ENCODE results near the gene AFG3L2. TPM values are rescaled to one million over a fixed set of nuclear protein-coding genes. Genes with fewer than 3 reads are reported as not detected.
"Not testable (repeated sequence)": the region's sequence is repeated elsewhere in the genome, so short reads cannot be mapped to it uniquely, and the experiment has no call there.

AFG3L2 gene
- total RNA-seq, 1 donor from 2014 or later, result 51.7 TPM

- Histone ChIP-seq H3K27me3 (no peaks in the 10 kb centered on the region), H3K4me1 (peaks cover 34% of the 10 kb centered on the region), H3K79me2 (ENCODE audit: low read depth) (no peaks in the 10 kb centered on the region), H3K4me3 (no peak overlapping the region), H3K36me3 (no peaks in the 10 kb centered on the region), H2AFZ (replicated peaks) (no peak overlapping the region), H3F3A (ENCODE audit: low read depth) (peaks cover 41% of the 10 kb centered on the region), H3K9me3 (ENCODE audit: low read depth) (no peaks in the 10 kb centered on the region), H3K4me2 (peak overlapping the region; percentile 66), H4K20me1 (ENCODE audit: low read depth) (peaks cover 5% of the 10 kb centered on the region), H3K27ac (peak overlapping the region; percentile 57), H3K9ac (no peak overlapping the region)
- peak; percentile 86 for DNase-seq (ENCODE audit: low spot score)
- peaks cover 13% of the 10 kb centered on the region for H3K27me3 Mint-ChIP-seq (ENCODE audit: insufficient read depth, low read depth)
- no peaks in the 10 kb centered on the region for H3K9me3 Mint-ChIP-seq
- TF ChIP-seq CTCF (IDR thresholded peaks at IDR 0.05) (no peak), EZH2phosphoT487 (IDR thresholded peaks at IDR 0.05) (no peak), EZH2 (IDR thresholded peaks at IDR 0.05) (no peak)
- peaks cover 38% of the 10 kb centered on the region for H3K4me1 Mint-ChIP-seq
- H3K27ac Mint-ChIP-seq, result peak overlapping the region; percentile 16
- H3K4me3 Mint-ChIP-seq, result no peak overlapping the region
- H3K36me3 Mint-ChIP-seq, result peaks cover 5% of the 10 kb centered on the region
Measured at GRCh38 chr18:12417687-12418086, 40.7 kb upstream of the AFG3L2 start.

GRCh38 chr18:12416098-12416729, 39.2 kb upstream of the AFG3L2 start:
- no peaks in the 10 kb centered on the region for H3K36me3 ChIP-seq
- H3K27ac ChIP-seq, result no peak overlapping the region
- H3K9me3 ChIP-seq (ENCODE audit: low read depth), result no peaks in the 10 kb centered on the region
- H2AFZ ChIP-seq (replicated peaks), result no peak overlapping the region
- Mint-ChIP-seq H3K9me3 (no peaks in the 10 kb centered on the region), H3K4me1 (peaks cover 39% of the 10 kb centered on the region), H3K27ac (no peak overlapping the region), H3K36me3 (peaks cover 6% of the 10 kb centered on the region), H3K27me3 (ENCODE audit: insufficient read depth, low read depth) (peaks cover 12% of the 10 kb centered on the region), H3K4me3 (no peak overlapping the region)
- peaks cover 5% of the 10 kb centered on the region for H4K20me1 ChIP-seq (ENCODE audit: low read depth)
- no peak for TF ChIP-seq EZH2phosphoT487 (IDR thresholded peaks at IDR 0.05)
- TF ChIP-seq EZH2 (IDR thresholded peaks at IDR 0.05), result no peak
- TF ChIP-seq CTCF (IDR thresholded peaks at IDR 0.05), result no peak
- peaks cover 28% of the 10 kb centered on the region for H3K4me1 ChIP-seq
- H3K9ac ChIP-seq, result no peak overlapping the region
- H3K79me2 ChIP-seq (ENCODE audit: low read depth), result no peaks in the 10 kb centered on the region
- no peak overlapping the region for H3K4me3 ChIP-seq
- no peak for DNase-seq (ENCODE audit: low spot score)
- peaks cover 35% of the 10 kb centered on the region for H3F3A ChIP-seq (ENCODE audit: low read depth)
- no peak overlapping the region for H3K4me2 ChIP-seq
- no peaks in the 10 kb centered on the region for H3K27me3 ChIP-seq

GRCh38 chr18:12411456-12411855, 34.4 kb upstream of the AFG3L2 start:
- Histone ChIP-seq H4K20me1 (ENCODE audit: low read depth) (no peaks in the 10 kb centered on the region), H3K36me3 (no peaks in the 10 kb centered on the region), H3K27ac (no peak overlapping the region), H2AFZ (replicated peaks) (no peak overlapping the region), H3K9ac (no peak overlapping the region), H3K4me3 (no peak overlapping the region), H3K27me3 (peaks cover 11% of the 10 kb centered on the region), H3K4me2 (no peak overlapping the region), H3K4me1 (peaks cover 10% of the 10 kb centered on the region), H3K9me3 (ENCODE audit: low read depth) (no peaks in the 10 kb centered on the region), H3K79me2 (ENCODE audit: low read depth) (peaks cover 3% of the 10 kb centered on the region), H3F3A (ENCODE audit: low read depth) (peaks cover 19% of the 10 kb centered on the region)
- DNase-seq (ENCODE audit: low spot score), result no peak
- no peak overlapping the region for H3K27ac Mint-ChIP-seq
- peaks cover 32% of the 10 kb centered on the region for H3K4me1 Mint-ChIP-seq
- no peak for TF ChIP-seq EZH2phosphoT487 (IDR thresholded peaks at IDR 0.05)
- TF ChIP-seq CTCF (IDR thresholded peaks at IDR 0.05), result no peak
- TF ChIP-seq EZH2 (IDR thresholded peaks at IDR 0.05), result no peak
- peaks cover 4% of the 10 kb centered on the region for H3K27me3 Mint-ChIP-seq (ENCODE audit: insufficient read depth, low read depth)
- H3K36me3 Mint-ChIP-seq, result peaks cover 7% of the 10 kb centered on the region
- H3K9me3 Mint-ChIP-seq, result no peaks in the 10 kb centered on the region
- H3K4me3 Mint-ChIP-seq, result no peak overlapping the region

GRCh38 chr18:12410747-12411146, 33.7 kb upstream of the AFG3L2 start:
- H3K27me3 Mint-ChIP-seq (ENCODE audit: insufficient read depth, low read depth); H3K79me2 ChIP-seq (ENCODE audit: low read depth); H3K4me2 ChIP-seq; H3K4me1 ChIP-seq; H3K36me3 Mint-ChIP-seq; H4K20me1 ChIP-seq (ENCODE audit: low read depth); H2AFZ ChIP-seq (replicated peaks); H3K36me3 ChIP-seq; H3K9ac ChIP-seq; H3K27ac Mint-ChIP-seq; H3K4me3 Mint-ChIP-seq; H3K9me3 ChIP-seq (ENCODE audit: low read depth); DNase-seq (ENCODE audit: low spot score); H3K27ac ChIP-seq; H3K4me3 ChIP-seq; H3K9me3 Mint-ChIP-seq: not testable (repeated sequence)
- H3K27me3 ChIP-seq, result peaks cover 18% of the 10 kb centered on the region
- peaks cover 25% of the 10 kb centered on the region for H3F3A ChIP-seq (ENCODE audit: low read depth)
- peaks cover 30% of the 10 kb centered on the region for H3K4me1 Mint-ChIP-seq

All from neural progenitor cell (in vitro differentiated cells).